Duodenal mucosa (tissue), 2 donors: ENCODE measurements around the gene IGF2BP2.
A peak's percentile ranks its signal among the peaks of the same experiment; 100 is the strongest.

Experiments
- H3K27ac ChIP-seq: one replicate; pipeline ENCODE4 v1.7.0; 2013; ENCODE audit warnings: low read depth, low read length
- H3K27me3 ChIP-seq, 2 donors: one replicate each; pipeline ENCODE4 v1.7.0; 2013; ENCODE audit warnings: low read length in 2 of 2, control low read depth in 1 of 2; ENCODE audit not compliant: insufficient read depth in 2 of 2, control insufficient read depth in 1 of 2
- H3K36me3 ChIP-seq, 2 donors: one replicate each; pipeline ENCODE4 v1.7.0; 2013; ENCODE audit warnings: low read length in 2 of 2, control low read depth in 1 of 2; ENCODE audit not compliant: insufficient read depth in 2 of 2, control insufficient read depth in 1 of 2
- H3K4me1 ChIP-seq, 2 donors: one replicate each; pipeline ENCODE4 v1.7.0; 2013; ENCODE audit warnings: low read length in 2 of 2, control low read depth in 1 of 2; ENCODE audit not compliant: insufficient read depth in 2 of 2, control insufficient read depth in 1 of 2
- H3K4me3 ChIP-seq, 2 donors: one replicate each; pipeline ENCODE4 v1.7.0; 2013; ENCODE audit warnings: low read length in 2 of 2, low read depth in 1 of 2
- H3K9ac ChIP-seq, 2 donors: one replicate each; pipeline ENCODE4 v1.7.0; 2013; ENCODE audit warnings: low read length in 2 of 2, low read depth in 1 of 2
- H3K9me3 ChIP-seq, 2 donors: one replicate each; pipeline ENCODE4 v1.7.0; 2013; ENCODE audit warnings: low read length in 2 of 2, control low read depth in 1 of 2; ENCODE audit not compliant: control insufficient read depth in 1 of 2

The IGF2BP2 gene

DNA sequence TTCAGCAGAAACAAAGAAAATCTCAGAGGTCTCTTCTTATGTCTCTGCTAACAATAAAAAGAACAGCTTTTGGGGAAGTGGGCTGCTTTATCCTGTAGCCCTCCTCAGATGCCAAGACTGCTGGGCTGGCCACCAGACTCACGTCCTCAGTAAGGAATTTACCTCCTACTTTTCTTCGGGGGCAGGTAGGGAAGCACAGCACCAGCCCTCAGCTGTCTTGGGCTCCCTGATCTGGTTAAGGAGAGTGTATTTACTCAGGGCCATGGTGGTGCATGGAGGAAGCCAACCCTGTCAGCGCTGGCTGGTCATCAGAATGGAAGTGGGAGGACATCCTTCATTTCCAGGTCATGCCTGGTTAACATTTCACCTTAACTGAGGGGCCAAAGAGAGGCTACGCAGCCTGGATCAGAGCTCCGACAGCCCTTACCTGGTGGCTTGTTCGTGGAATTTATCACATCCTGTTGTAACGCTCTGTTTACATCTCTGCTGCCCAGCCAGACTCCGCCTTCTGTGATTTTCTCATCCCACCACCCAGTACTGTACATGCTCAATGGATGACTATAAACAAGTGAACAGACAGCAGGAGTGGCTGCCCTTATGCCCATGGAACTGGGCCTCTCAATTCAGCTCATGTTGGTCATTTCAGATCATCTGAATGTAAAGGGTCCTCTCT lies 108.3 kb downstream of the IGF2BP2 start:
- Histone ChIP-seq H3K4me3 (no peak overlapping the region), H3K9ac (no peak overlapping the region), H3K4me1 (peaks cover 24 to 39% of the 10 kb centered on the region in 2 donors), H3K36me3 (no peaks in the 10 kb centered on the region), H3K9me3 (no peaks in the 10 kb centered on the region), H3K27ac (no peak overlapping the region), H3K27me3 (no peaks in the 10 kb centered on the region)

DNA sequence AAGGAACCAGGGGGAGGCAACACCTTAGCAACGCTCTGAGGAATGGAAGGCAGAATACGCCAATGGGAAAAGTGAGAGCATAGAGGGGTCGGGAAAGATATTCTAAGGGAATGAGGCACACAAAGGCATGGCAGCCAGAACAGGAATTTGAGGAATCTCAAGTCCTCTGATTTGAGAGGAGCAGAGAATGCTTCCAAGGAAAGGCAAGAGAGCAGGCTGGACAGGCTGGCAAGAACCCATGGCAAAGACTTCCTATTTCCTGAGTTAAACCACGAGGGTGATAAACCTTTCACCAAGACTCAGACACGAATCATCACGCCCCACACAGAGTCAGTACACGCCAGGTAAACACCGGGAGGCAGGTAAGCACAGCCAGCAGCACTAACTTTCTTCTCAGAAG lies 109.8 kb downstream of the IGF2BP2 start:
- no peaks in the 10 kb centered on the region for H3K36me3 ChIP-seq
- H3K27ac ChIP-seq: no peak overlapping the region
- no peaks in the 10 kb centered on the region for H3K27me3 ChIP-seq
- H3K4me3 ChIP-seq: no peak overlapping the region
- H3K9me3 ChIP-seq: no peaks in the 10 kb centered on the region
- H3K9ac ChIP-seq: no peak overlapping the region
- H3K4me1 ChIP-seq: peaks cover 27 to 40% of the 10 kb centered on the region in 2 donors

GRCh38 chr3:185714085-185714484 lies 110.8 kb downstream of the IGF2BP2 start:
- Histone ChIP-seq H3K36me3 (no peaks in the 10 kb centered on the region), H3K4me1 (peaks cover 27 to 45% of the 10 kb centered on the region in 2 donors), H3K9me3 (no peaks in the 10 kb centered on the region), H3K4me3 (no peak overlapping the region), H3K27me3 (no peaks in the 10 kb centered on the region), H3K27ac (no peak overlapping the region), H3K9ac (no peak overlapping the region)

- Histone ChIP-seq H3K27me3 (no peaks in the 10 kb centered on the region), H3K4me1 (peaks cover 26 to 53% of the 10 kb centered on the region in 2 donors), H3K27ac (no peak overlapping the region), H3K4me3 (peak overlapping the region; percentile 27 to 43), H3K36me3 (no peaks in the 10 kb centered on the region), H3K9me3 (no peaks in the 10 kb centered on the region), H3K9ac (no peak overlapping the region)
Observed at GRCh38 chr3:185713015-185713414, 111.8 kb downstream of the IGF2BP2 start.

DNA sequence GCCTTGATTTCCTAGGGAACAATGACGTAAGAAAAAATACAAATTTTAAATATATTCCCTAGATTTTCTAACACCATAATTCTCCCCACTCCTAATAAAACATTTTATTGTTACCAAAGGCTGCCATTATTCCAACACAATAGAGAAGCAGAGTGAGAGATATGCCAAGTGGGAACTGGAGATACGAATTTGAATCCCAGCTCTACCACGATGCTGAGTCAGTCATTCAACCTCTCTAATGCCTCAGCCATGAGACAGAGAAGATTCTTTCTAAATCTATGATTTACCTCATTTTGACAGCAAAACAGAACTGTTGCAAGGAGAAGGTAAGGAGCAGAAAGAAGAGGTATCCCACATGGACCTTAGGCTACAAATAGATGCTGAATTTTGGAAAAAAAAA lies 112.5 kb downstream of the IGF2BP2 start:
- no peaks in the 10 kb centered on the region for H3K9me3 ChIP-seq
- H3K27ac ChIP-seq: no peak overlapping the region
- no peaks in the 10 kb centered on the region for H3K36me3 ChIP-seq
- no peaks in the 10 kb centered on the region for H3K27me3 ChIP-seq
- peaks cover 20 to 48% of the 10 kb centered on the region in 2 donors for H3K4me1 ChIP-seq
- peak overlapping the region in 1 of 2 donors; percentile 27 for H3K4me3 ChIP-seq
- H3K9ac ChIP-seq: no peak overlapping the region

GRCh38 chr3:185711255-185711870 lies 113.5 kb downstream of the IGF2BP2 start:
- H3K27me3 ChIP-seq: no peaks in the 10 kb centered on the region
- H3K4me1 ChIP-seq: peaks cover 16 to 38% of the 10 kb centered on the region in 2 donors
- H3K27ac ChIP-seq: no peak overlapping the region
- H3K9me3 ChIP-seq: no peaks in the 10 kb centered on the region
- no peaks in the 10 kb centered on the region for H3K36me3 ChIP-seq
- no peak overlapping the region for H3K4me3 ChIP-seq
- no peak overlapping the region for H3K9ac ChIP-seq

- H3K4me1 ChIP-seq: peaks cover 16 to 29% of the 10 kb centered on the region in 2 donors
- H3K4me3 ChIP-seq: no peak overlapping the region
- no peaks in the 10 kb centered on the region for H3K27me3 ChIP-seq
- H3K27ac ChIP-seq: no peak overlapping the region
- no peaks in the 10 kb centered on the region for H3K9me3 ChIP-seq
- no peak overlapping the region for H3K9ac ChIP-seq
- H3K36me3 ChIP-seq: no peaks in the 10 kb centered on the region
Observed at GRCh38 chr3:185709251-185709955, 115.4 kb downstream of the IGF2BP2 start.

GRCh38 chr3:185708392-185708791 lies 116.5 kb downstream of the IGF2BP2 start:
- no peak overlapping the region for H3K4me3 ChIP-seq
- H3K36me3 ChIP-seq: no peaks in the 10 kb centered on the region
- H3K4me1 ChIP-seq: peaks cover 15 to 30% of the 10 kb centered on the region in 2 donors
- H3K27ac ChIP-seq: no peak overlapping the region
- H3K27me3 ChIP-seq: no peaks in the 10 kb centered on the region
- no peaks in the 10 kb centered on the region for H3K9me3 ChIP-seq
- no peak overlapping the region for H3K9ac ChIP-seq

DNA sequence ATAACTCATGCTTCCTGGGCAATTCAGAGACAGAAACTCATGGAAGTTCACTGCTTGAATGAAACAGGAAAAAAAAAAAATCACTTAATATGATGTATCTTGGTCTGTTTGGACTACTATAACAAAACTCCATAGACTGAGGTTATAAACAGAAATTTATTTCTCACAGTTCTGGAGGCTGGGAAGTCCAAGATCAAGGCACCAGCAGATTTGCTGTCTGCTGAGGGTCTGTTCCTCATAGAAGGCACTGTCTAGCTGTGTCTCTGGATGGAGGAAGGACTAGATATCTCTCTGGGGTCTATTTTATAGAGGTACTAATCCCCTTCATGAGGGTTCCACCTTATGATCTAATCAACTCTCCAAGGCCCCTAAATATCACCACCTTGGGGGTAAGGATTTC lies 119.3 kb downstream of the IGF2BP2 start:
- H3K4me3 ChIP-seq: no peak overlapping the region
- H3K27me3 ChIP-seq: no peaks in the 10 kb centered on the region
- H3K9me3 ChIP-seq: no peaks in the 10 kb centered on the region
- H3K9ac ChIP-seq: no peak overlapping the region
- H3K27ac ChIP-seq: no peak overlapping the region
- H3K4me1 ChIP-seq: peaks cover 15 to 34% of the 10 kb centered on the region in 2 donors
- no peaks in the 10 kb centered on the region for H3K36me3 ChIP-seq
